PC-3 (cell line): ENCODE measurements around the gene AXDND1.

Experiments used
- CTCF ChIP-seq: fragments of 300-600 bp; sonication (generic); conservative IDR thresholded peaks from 2 replicates; pipeline ENCODE4 v1.5.1; 2017; ENCODE audit warnings: antibody characterized with exemption, low read depth, mild to moderate bottlenecking, low read length
- EZH2 ChIP-seq: fragments of 300-600 bp; sonication (generic); IDR thresholded peaks from one replicate; pipeline ENCODE4 v1.6.1; 2017; ENCODE audit warnings: antibody characterized with exemption, mild to moderate bottlenecking, low read length; ENCODE audit not compliant: unreplicated experiment
- EZH2phosphoT487 ChIP-seq: fragments of 300-600 bp; sonication (generic); IDR thresholded peaks from 2 replicates; pipeline ENCODE4 v1.6.1; 2018; ENCODE audit warnings: mild to moderate bottlenecking, antibody characterized with exemption, low read length, borderline replicate concordance

- no peak for TF ChIP-seq CTCF
- TF ChIP-seq EZH2: no peak
- no peak for TF ChIP-seq EZH2phosphoT487
These were observed 82.8 kb downstream of the AXDND1 start for GRCh38 chr1:179448437-179449149.
